Astrocyte (in vitro differentiated cells and primary cell): ENCODE results near the gene NMU.
"Not testable (repeated sequence)": the region's sequence is repeated elsewhere in the genome, so short reads cannot be mapped to it uniquely, and the experiment has no call there.

Experiments
- CTCF ChIP-seq: IDR thresholded peaks from 2 replicates; pipeline ENCODE4 v1.5.1; 2011; ENCODE audit warnings: low read depth, mild to moderate bottlenecking, inconsistent platforms, low read length, moderate library complexity; ENCODE audit not compliant: insufficient read depth
- EZH2 ChIP-seq: IDR thresholded peaks from 2 replicates; pipeline ENCODE4 v1.6.1; 2012; ENCODE audit warnings: mild to moderate bottlenecking, low read length, inconsistent platforms; ENCODE audit not compliant: insufficient read depth

DNA sequence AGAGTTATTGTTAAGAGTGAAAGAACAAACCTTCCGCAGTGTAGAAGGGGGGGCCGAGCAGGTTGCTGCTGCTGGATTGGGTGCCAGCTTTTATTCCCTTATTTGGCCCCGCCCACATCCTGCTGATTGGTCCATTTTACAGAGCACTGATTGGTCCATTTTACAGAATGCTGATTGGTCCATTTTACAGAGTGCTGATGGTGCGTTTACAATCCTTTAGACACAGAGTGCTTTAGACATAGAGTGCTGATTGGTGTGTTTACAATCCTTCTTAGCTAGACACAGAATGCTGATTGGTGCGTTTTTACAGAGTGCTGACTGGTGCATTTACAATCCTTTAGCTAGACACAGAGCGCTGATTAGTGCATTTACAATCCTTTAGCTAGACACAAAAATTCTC is 84.1 kb downstream of the NMU start:
- not testable (repeated sequence) for TF ChIP-seq CTCF, EZH2
